HG03378 (cell line): Measurements from ENCODE around the gene SFTPA2.
"Not testable (repeated sequence)": the region's sequence is repeated elsewhere in the genome, so short reads cannot be mapped to it uniquely, and the experiment has no call there.

Experiments used
- ATAC-seq: cut with Tn5 transposase; IDR thresholded peaks from one replicate; pipeline ENCODE4 v1.9.1; 2021; ENCODE audit warnings: mild to moderate bottlenecking, moderate library complexity; ENCODE audit not compliant: unreplicated experiment

Gene SFTPA2

DNA sequence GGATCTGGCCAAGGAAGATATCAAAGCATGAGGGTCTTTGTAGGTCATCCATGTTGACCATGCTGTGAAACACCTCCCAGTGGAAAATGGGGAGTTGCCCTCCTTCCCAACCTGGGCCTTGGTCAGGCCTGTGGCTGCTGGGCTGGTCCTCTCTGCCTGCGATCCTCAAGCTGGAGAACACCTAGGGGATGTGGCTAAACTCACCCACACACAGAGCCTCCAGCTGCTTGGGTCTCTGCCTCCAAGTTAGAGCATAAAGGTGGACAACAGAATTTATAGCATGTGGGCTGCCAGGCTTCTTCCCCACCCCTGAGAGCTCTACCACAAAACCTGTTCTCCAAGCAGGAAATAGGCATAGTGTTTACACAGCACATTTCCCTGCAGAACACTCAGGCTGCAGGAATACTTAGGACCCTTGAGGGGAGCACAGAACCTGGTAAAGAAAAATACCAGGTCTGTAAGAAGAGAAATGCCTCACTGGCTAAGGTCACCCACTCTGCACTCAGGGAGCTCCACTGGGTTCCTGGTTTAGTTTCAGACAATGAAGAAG, at the start of gene SFTPA2:
TSS of gene SFTPA2 (minus strand) at position 248 of the 550 bp plus-strand sequence. CDS start 924 bp downstream, outside the sequence.
- no peak for ATAC-seq

DNA sequence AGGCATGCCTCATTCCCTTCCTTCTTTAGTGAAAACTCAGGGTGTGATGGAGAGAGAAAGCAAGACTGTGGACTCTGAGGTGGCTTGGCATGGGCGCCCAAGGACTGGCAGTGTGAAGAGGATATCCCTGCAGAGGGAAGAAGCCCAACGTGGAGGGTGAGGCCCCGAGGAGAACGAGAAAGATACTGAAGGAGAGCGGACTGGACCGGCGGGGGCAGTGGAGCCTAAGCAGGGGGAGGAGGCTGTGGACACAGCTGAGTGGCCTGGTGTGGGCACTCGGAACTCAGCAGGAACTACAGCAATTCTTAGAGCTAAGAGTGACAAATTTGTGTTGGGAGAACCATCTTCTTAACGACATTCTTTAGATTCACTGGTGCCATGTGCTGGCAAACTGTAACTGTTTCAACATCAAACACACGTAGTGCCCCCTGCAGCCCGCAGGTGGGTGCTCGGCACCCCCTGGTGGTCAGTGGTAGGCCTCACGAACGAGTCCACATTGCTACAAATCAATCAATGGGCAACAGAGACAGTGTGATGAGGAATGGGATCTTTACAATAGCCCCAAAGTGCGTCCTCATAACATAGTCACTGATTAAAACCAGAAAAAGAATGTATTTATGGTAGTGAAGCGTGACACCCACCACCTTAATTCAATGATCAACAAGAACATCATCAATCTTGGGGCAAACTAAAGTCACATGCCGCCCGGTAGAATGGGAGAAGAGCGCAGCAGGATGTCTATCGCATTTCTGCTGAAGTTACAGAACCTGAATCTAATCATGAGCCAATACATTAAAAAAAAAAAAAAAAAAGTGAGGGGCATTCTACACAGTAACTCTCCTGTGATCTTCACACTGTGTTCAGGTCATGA, 48.5 kb upstream of the SFTPA2 start:
- ATAC-seq: no peak

DNA sequence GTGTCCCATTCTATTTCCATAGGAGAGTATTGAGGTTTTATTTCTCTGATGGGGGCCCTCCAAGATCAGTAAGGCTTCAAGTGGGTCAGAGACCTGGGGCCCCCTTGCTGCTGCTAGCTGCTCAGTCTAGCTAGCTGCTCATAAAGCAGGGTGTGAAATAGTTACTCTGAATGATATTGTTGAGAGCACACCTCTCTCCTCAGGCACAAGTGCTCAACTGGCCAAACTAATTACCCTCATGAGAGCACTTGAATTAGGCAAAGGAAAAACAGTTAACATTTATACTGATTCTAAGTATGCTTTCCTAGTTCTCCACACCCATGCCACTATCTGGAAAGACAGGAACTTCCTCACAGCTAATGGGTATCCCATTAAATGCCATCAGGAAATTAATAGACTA, 45.1 kb upstream of the SFTPA2 start:
- ATAC-seq: no peak

DNA sequence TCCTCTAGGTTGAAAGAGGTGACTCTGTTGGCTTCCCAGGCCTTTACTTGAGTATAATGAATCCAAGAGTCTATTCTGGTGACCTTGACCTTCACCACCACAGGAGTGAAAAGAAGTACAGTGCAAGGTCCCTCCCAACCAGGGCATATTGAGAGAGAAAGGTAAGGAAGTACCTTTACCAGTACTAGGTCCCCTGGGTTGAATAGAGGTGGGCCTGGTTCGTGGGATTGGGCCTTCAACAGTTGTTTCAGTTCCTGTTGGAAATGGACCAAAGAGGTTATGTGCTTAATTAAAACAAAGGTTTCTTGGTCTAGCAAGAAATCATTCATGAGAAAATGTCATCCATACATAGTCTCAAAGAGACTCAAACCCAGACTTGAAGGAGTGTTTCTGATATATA, 44.1 kb upstream of the SFTPA2 start:
- ATAC-seq: no peak

DNA sequence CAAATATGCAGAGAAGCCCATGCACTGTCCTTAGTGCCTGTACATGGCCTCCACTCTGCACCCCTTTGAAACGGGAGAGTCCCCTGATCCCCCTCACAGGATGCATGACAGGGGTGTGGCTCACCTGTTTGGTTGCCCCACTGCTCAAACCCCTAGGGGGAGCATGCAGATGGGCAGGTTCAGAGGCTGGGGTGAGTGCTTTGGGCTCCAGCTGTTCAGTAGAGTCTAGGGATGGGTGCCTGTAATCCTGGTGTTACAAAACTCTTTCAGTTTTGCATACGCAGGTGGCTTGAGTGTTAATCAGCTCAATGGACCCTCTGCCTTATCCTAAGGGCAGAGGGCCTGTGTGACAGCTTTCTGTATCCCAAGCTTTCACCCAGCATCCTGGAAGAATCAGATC, 42.7 kb upstream of the SFTPA2 start:
- no peak for ATAC-seq

DNA sequence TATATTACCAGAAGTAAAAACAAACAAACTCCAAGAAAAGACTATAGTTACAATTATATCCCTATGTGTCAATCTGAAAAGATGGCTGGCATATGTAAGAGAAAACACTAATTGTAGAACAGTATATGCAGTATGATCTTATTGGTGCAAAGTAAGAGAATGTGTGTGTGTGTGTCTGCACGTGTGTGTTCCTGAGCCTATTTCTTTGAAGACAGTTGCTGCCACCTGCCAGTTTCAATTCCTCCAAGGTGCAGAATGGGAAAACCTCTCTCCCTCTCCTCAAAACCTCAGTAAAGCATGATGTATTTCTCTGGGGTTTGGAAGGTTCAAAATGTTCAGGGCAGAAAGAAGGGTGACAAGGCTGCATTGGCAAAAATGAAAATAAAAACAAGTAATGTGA, 41.7 kb upstream of the SFTPA2 start:
- no peak for ATAC-seq

GRCh38 chr10:79599644-79600043, 39.4 kb upstream of the SFTPA2 start:
- not testable (repeated sequence) for ATAC-seq

- no peak for ATAC-seq
Measured at GRCh38 chr10:79595510-79595909, 35.3 kb upstream of the SFTPA2 start.

DNA sequence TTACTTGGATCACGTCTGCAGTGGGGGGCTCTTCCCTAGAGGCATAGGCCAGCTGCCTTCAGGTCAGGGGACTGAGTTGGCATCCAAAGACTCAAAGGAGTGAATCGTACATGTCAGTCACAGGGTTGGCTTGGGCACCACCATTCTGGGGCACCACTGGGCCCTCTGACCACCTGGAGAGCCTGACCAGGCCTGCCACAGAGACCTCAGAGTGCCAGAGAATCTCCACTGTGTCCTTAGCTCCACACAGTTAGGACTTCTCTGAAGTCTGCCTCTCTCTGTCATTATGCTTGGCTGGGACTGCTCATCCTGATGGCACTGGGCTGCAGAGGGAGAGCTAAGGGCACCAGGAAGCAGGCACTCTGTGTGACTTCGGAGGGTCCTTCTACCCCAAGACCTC, 34.4 kb upstream of the SFTPA2 start:
- ATAC-seq: not testable (repeated sequence)

- ATAC-seq: no peak
Measured at GRCh38 chr10:79593377-79593776, 33.2 kb upstream of the SFTPA2 start.

GRCh38 chr10:79588800-79589199, 28.6 kb upstream of the SFTPA2 start:
- ATAC-seq: no peak

- ATAC-seq: no peak
Measured at GRCh38 chr10:79586933-79587332, 26.7 kb upstream of the SFTPA2 start.

GRCh38 chr10:79585870-79586527, 25.8 kb upstream of the SFTPA2 start:
- ATAC-seq: no peak

DNA sequence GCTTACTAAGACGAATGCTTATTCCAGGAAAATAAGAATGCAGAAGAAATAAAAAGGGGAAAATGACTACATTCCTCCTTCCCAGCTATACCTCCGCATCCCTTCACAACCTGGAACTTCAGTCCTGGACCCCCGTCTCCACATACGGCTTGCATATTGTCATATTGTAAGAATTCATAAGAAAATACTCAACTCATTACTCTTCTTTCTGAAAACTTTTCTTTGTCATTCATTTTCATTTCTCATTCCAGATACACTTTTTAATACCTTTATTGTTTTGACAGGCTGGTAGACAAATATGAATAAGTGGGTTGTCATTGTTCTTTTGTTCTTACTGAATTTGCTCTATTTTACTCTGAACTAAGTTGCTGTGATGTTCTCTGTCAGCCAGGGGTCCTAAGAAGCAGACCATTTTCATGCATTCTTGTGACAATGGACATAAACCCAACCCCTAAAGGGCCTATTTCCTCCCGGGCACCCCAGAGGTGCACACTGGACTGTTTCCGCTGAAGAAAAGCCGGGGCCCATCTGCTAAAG, 23.3 kb upstream of the SFTPA2 start:
- ATAC-seq: no peak

DNA sequence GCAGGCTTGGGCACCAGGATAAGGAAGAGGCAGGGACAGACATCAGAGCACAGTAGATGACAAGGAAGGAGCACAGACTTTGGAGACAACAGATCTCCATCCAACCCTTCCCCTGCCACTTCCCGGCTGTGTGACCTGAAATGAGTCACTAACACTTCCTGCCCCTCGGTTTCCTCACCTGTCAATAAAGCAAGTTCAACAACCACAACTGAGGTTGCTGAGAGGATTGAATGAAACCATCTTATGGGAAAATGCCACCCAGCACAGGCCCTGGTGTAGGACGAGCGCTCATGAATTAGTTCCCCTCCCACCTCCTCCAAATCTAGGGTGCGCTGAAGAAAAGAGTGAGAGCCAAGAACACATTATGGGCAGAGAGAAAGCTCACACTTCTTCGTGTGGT, 22.7 kb upstream of the SFTPA2 start:
- ATAC-seq: not testable (repeated sequence)

DNA sequence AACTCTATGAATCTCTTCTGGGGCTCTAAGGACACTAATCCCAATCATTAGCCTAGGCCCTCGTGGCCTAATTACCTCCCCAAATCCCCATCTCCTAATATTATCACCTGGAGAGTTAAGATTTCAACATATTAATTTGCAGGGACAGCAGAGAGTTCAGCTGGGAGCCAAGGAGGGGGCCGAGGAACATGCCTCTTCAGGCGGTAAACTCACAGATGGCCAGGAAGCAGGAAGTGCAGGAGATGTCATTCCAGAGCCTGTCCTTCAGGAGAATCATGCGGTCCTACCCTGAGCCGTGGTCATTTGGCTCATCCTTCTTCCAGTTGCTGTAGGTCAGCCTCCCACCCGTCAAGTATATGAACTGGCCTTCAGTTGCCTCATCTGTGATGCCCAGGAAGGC, 21.9 kb upstream of the SFTPA2 start:
- no peak for ATAC-seq

- no peak for ATAC-seq
Measured at GRCh38 chr10:79581044-79581443, 20.8 kb upstream of the SFTPA2 start.

- no peak for ATAC-seq
Measured at GRCh38 chr10:79579361-79579760, 19.2 kb upstream of the SFTPA2 start.

GRCh38 chr10:79570624-79571023, 10.4 kb upstream of the SFTPA2 start:
- not testable (repeated sequence) for ATAC-seq

DNA sequence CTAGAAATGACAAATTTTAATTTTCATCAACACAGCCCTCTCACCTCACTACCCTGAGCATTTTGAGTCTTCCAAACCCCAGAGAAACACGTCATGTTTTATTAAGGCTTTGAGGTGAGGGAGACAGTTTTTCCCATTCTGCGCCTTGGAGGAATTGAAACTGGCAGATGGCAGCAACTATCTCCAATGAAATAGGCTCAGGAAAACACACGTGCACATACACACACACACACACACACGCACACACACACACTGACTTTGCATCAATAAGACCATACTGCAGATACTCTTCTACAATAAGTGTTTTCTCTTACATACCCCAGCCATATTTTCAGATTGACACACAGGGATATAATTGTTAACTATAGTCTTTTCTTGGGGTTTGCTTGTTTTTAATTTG, 3.2 kb upstream of the SFTPA2 start:
- ATAC-seq: no peak

DNA sequence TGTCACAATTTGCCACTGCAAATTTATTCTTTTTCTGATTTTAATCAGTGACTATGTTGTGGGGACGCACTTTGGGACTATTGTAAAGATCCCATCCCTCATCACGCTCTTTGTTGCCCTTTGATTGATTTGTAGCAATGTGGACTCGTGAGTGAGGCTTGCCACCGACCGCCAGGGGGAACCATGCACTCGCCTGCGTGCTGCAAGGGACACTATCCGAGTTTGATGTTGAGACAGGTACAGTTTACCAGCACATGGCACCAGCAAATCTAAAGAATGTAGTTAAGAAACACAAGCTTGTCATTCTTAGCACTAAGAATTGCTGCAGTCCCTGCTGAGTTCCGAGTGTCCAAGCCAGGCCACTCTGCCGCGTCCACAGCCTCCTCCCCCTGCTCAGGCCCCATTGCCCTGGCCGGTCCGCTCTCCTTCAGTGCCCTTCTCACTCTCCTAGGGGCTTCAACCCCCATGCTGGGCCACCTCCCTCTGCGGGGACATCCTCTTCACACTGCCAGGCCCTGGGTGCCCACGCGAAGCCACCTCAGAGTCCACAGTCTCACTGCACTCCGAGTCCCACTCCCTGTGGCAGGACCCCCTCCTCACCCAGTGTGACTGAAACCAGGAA, 2.0 kb upstream of the SFTPA2 start:
- peak; percentile 74 for ATAC-seq
